ENCODE measurements around the gene DUOXA1. TPM values are rescaled to one million over a fixed set of nuclear protein-coding genes. Genes with fewer than 3 reads are reported as not detected.
"Not testable (repeated sequence)": the region's sequence is repeated elsewhere in the genome, so short reads cannot be mapped to it uniquely, and the experiment has no call there.

DUOXA1 gene
- polyA plus RNA-seq, 1 of the 3 experiments (the other 2 are of a cell fraction): 0.02 TPM

DNA sequence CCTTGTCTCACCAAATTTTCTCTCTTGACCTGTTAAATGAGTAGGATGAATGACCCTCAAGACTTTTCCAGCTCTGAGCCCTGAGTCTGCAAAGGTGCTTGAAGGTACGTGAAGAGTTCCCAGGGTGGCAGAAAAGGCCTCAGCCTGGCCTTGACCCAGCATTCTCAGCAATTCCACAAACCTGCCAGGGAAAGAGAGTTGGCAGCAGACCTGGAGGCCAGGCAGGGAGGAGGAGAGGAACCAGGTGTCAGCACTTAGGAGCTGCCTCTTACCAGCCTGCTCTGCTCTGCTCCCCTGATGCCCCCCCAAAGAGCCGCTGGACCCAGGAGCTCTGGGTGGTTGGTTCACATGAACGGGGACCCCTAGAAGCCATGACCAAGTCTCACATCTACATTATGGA is 49.1 kb downstream of the DUOXA1 start:
- not testable (repeated sequence) for H2AFZ ChIP-seq (ENCODE audit: low read depth)
- CTCF ChIA-PET: interaction anchor here (1.6 kb wide), 1 partner anchor 37 kb away, joined by 9 read pairs; no protein-coding TSS in a partner anchor
- no CpG with 5 or more reads among the region's 3 CpGs for WGBS (ENCODE audit: low lambda C conversion rate)

DNA sequence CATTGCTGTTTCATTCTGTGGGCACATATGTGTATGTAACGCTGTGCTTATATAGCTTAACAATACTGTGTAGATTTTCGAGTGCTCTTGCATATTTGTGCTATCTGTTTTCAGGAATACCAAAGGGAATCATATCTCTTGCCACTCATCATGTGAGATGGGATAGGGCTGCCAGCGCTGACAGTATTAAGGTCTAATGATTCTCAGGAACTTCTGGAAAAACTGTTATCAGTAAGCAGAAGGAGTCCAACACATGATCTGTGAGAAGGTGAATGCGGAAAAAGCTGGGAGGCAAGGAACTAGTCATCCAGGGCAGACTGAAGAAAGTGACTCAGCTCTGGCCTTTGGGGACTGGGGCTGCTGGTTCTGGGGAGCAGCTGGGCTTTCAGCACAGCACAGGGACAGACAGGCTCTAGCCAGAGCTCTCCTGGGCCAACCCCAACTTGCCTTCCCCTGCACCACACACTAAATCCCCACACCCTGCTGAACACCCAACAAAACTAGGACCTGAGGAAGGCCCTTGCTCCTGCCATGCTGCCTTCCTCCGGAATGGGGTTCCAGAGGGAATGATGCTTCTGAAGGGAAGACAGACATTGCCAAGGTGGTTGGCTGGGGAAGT is 49.9 kb downstream of the DUOXA1 start:
- H2AFZ ChIP-seq (ENCODE audit: low read depth); H3K9me2 ChIP-seq; H3K79me2 ChIP-seq (ENCODE audit: insufficient read depth); H3K9ac ChIP-seq; CTCF ChIA-PET; H3K9me3 ChIP-seq; H3K36me3 ChIP-seq (replicated peaks in 1 of 2; ENCODE audit: control insufficient read depth in 1 of 2, insufficient read depth in 2 of 2, low read length in 1 of 2); H3K27me3 ChIP-seq (ENCODE audit: insufficient read depth); H4K20me1 ChIP-seq (ENCODE audit: insufficient read depth); POLR2A ChIA-PET; H3F3A ChIP-seq (replicated peaks; ENCODE audit: insufficient read depth); H3K27ac ChIP-seq (ENCODE audit: low read depth in 2 of 2, low read length in 1 of 2); H3K4me2 ChIP-seq; H3K4me3 ChIP-seq (ENCODE audit: low read depth in 2 of 2, low read length in 1 of 2); DNase-seq: not testable (repeated sequence)
- peaks cover 0 to 15% of the 10 kb centered on the region in 2 experiments; a peak in 1 of 4 replicates for H3K4me1 ChIP-seq (ENCODE audit: control insufficient read depth in 1 of 2, insufficient read depth in 2 of 2, low read depth in 1 of 2, low read length in 1 of 2)
- WGBS (ENCODE audit: low lambda C conversion rate): 95% methylated on average over 4 of the region's 5 CpGs

More for the DNA sequence above, 49.1 kb downstream of the DUOXA1 start:
- H3K36me3 ChIP-seq (replicated peaks in 1 of 2; ENCODE audit: control insufficient read depth in 1 of 2, insufficient read depth in 2 of 2, low read length in 1 of 2); POLR2A ChIA-PET; H4K20me1 ChIP-seq (ENCODE audit: insufficient read depth); H3K9me2 ChIP-seq; H3K4me2 ChIP-seq; H3K27me3 ChIP-seq (ENCODE audit: insufficient read depth); H3F3A ChIP-seq (replicated peaks; ENCODE audit: insufficient read depth); H3K4me3 ChIP-seq (ENCODE audit: low read depth in 2 of 2, low read length in 1 of 2); H3K9ac ChIP-seq; H3K79me2 ChIP-seq (ENCODE audit: insufficient read depth); DNase-seq; H3K9me3 ChIP-seq; H3K27ac ChIP-seq (ENCODE audit: low read depth in 2 of 2, low read length in 1 of 2): not testable (repeated sequence)
- peaks cover 0 to 15% of the 10 kb centered on the region in 2 experiments; a peak in 1 of 4 replicates for H3K4me1 ChIP-seq (ENCODE audit: control insufficient read depth in 1 of 2, insufficient read depth in 2 of 2, low read depth in 1 of 2, low read length in 1 of 2)

DNA sequence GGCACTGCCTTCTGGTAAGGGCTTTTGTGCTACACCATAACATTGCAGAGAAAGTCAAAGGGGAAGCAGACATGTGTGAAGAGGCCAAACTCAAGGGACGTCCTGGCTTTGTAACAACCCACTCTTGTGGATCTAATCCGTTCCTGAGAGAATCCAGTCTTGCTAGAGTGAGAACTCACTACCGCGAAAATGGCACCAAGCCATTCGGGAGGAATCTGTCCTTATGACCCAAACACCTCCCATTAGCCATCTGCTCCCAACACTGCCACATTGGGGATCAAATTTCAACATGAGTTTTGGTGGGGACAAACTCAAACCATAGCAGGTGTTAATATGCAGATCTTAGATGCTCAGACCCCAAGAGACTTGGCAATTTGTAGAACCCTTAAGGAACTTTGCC is 50.5 kb downstream of the DUOXA1 start:
- POLR2A ChIA-PET; H2AFZ ChIP-seq (ENCODE audit: low read depth); H3K4me3 ChIP-seq (ENCODE audit: low read depth in 2 of 2, low read length in 1 of 2); H3K4me2 ChIP-seq; H3K36me3 ChIP-seq (replicated peaks in 1 of 2; ENCODE audit: control insufficient read depth in 1 of 2, insufficient read depth in 2 of 2, low read length in 1 of 2); H3K27ac ChIP-seq (ENCODE audit: low read depth in 2 of 2, low read length in 1 of 2); H3K79me2 ChIP-seq (ENCODE audit: insufficient read depth); H3K9ac ChIP-seq; CTCF ChIA-PET; H3K27me3 ChIP-seq (ENCODE audit: insufficient read depth); H4K20me1 ChIP-seq (ENCODE audit: insufficient read depth); DNase-seq; H3K9me3 ChIP-seq; H3K9me2 ChIP-seq; H3F3A ChIP-seq (replicated peaks; ENCODE audit: insufficient read depth): not testable (repeated sequence)
- WGBS (ENCODE audit: low lambda C conversion rate): 92% methylated on average over 5 of the region's 5 CpGs
- H3K4me1 ChIP-seq (ENCODE audit: control insufficient read depth in 1 of 2, insufficient read depth in 2 of 2, low read depth in 1 of 2, low read length in 1 of 2): peaks cover 0 to 15% of the 10 kb centered on the region in 2 experiments; a peak in 1 of 4 replicates

DNA sequence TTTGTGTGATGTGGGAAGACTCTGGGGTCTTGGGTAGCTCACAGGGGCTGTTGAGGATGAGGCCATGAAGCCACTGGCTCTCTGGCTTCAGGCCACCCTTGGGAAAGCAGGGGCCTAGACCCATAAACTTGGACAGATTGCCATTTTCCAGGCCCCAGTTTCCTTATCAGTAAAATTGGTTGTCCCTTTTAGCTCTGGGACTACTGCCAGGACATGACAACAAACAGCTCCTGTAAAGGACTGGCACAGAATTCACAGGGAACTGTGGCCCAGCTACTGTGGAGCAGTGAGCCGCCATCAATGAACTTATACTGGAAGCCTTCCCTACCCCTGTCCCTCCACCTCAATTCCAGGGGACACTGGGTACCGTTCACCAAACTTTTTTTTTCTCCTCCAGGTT is 52.3 kb downstream of the DUOXA1 start:
- WGBS (ENCODE audit: low lambda C conversion rate): 32% methylated on average over 2 of the region's 2 CpGs
- H3K9me3 ChIP-seq; POLR2A ChIA-PET; H4K20me1 ChIP-seq (ENCODE audit: insufficient read depth); H3K9ac ChIP-seq; H3K9me2 ChIP-seq; H3K79me2 ChIP-seq (ENCODE audit: insufficient read depth); H3F3A ChIP-seq (replicated peaks; ENCODE audit: insufficient read depth); H3K4me3 ChIP-seq (ENCODE audit: low read depth in 2 of 2, low read length in 1 of 2); H3K4me2 ChIP-seq; DNase-seq; H2AFZ ChIP-seq (ENCODE audit: low read depth); H3K36me3 ChIP-seq (replicated peaks in 1 of 2; ENCODE audit: control insufficient read depth in 1 of 2, insufficient read depth in 2 of 2, low read length in 1 of 2); H3K27me3 ChIP-seq (ENCODE audit: insufficient read depth): not testable (repeated sequence)
- CTCF ChIA-PET: interaction anchor here (1.0 to 1.1 kb wide), 2 partner anchors 41 to 85 kb away, joined by 3 read pairs; no protein-coding TSS in a partner anchor
- peak overlapping the region in 1 of 2 experiments; percentile 53; a peak in 2 of 4 replicates for H3K27ac ChIP-seq (ENCODE audit: low read depth in 2 of 2, low read length in 1 of 2)
- TF ChIP-seq EP300 (IDR thresholded peaks at IDR 0.05; ENCODE audit: borderline replicate concordance in 1 of 2, low read depth in 1 of 2, low read length in 1 of 2) (peak in 1 of 2 experiments; percentile 34; a peak in 1 of 4 replicates), FOXJ3 (CRISPR knock-in tag; IDR thresholded peaks at IDR 0.05) (peak; percentile 52; the same call in 1 of the 2 replicates), GATA2 (CRISPR knock-in tag; IDR thresholded peaks at IDR 0.05) (peak; percentile 60)
- peaks cover 0 to 15% of the 10 kb centered on the region in 2 experiments; a peak in 1 of 4 replicates for H3K4me1 ChIP-seq (ENCODE audit: control insufficient read depth in 1 of 2, insufficient read depth in 2 of 2, low read depth in 1 of 2, low read length in 1 of 2)

DNA sequence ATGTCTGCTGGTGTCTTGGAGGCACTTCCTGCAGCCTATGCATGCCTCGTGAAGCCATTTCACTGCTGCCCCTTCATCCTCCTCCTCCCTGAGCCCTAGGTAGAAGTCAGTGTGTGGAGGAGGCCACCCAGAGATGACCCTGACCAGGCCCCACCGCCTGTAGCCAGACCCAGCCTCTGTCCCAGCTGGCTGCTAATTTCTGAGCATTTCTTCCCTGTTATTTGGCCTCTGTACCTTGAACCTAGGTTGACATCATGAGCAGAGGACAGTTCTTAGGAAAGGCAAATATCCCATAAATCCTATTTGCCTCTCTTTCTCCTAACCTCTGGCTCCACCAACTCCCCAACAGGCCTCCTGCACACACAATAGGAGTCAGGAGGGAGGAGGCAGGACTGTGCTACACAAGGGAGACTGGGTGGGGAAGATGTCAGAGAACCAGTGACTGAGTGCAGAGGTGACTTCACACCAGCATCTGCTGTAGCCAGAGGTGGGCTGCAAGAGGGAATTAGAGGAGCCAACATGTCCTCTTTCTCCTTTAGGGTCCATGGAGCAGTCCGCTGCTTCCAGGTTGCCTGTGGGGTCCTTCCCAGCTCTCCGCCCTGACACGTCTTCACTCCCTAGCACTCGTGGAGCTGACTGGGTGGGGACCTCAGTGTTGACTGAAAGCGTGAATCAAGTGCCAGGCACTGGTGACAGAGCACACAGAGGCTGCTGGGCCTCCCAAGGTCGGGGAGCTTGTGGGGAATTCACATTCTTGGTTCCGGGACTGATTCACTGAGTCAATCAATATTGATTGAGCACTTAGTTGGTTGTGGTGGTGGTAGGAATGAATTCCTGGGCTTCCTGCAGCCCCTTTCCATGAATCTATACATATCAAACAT is 54.0 kb downstream of the DUOXA1 start:
- H3K9me3 ChIP-seq; H3F3A ChIP-seq (replicated peaks; ENCODE audit: insufficient read depth); H3K4me3 ChIP-seq (ENCODE audit: low read depth in 2 of 2, low read length in 1 of 2); DNase-seq; CTCF ChIA-PET; H3K9ac ChIP-seq; H3K4me1 ChIP-seq (ENCODE audit: control insufficient read depth in 1 of 2, insufficient read depth in 2 of 2, low read depth in 1 of 2, low read length in 1 of 2); H3K79me2 ChIP-seq (ENCODE audit: insufficient read depth); H3K27me3 ChIP-seq (ENCODE audit: insufficient read depth); H3K4me2 ChIP-seq; H3K27ac ChIP-seq (ENCODE audit: low read depth in 2 of 2, low read length in 1 of 2); H3K9me2 ChIP-seq; H2AFZ ChIP-seq (ENCODE audit: low read depth); POLR2A ChIA-PET; H3K36me3 ChIP-seq (replicated peaks in 1 of 2; ENCODE audit: control insufficient read depth in 1 of 2, insufficient read depth in 2 of 2, low read length in 1 of 2); H4K20me1 ChIP-seq (ENCODE audit: insufficient read depth): not testable (repeated sequence)
- 100% methylated on average over 1 of the region's 9 CpGs for WGBS (ENCODE audit: low lambda C conversion rate)

DNA sequence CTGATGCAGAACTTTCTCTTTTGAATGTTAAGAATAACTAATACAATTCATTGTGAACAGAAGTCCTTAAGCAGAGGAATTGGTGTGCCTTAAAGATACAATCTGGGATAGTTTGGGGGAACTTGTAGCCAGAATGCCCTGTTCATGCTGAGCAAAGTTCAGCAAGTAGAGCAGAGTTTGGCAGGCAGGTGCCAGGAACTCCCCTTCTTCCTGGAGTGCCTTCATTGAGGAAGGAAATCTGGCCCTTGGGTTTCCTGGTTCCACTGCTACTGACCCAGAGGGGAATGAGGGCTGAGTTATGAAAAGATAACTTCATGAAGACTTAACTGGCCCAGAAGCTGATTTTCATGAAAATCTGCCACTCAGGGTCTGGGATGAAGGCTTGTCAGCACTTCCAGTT is 56.1 kb downstream of the DUOXA1 start:
- H3K4me3 ChIP-seq (ENCODE audit: low read depth in 2 of 2, low read length in 1 of 2); H3K36me3 ChIP-seq (replicated peaks in 1 of 2; ENCODE audit: control insufficient read depth in 1 of 2, insufficient read depth in 2 of 2, low read length in 1 of 2); H3K27ac ChIP-seq (ENCODE audit: low read depth in 2 of 2, low read length in 1 of 2); H4K20me1 ChIP-seq (ENCODE audit: insufficient read depth); CTCF ChIA-PET; H3K79me2 ChIP-seq (ENCODE audit: insufficient read depth); POLR2A ChIA-PET; H2AFZ ChIP-seq (ENCODE audit: low read depth); H3K4me2 ChIP-seq; DNase-seq; H3K4me1 ChIP-seq (ENCODE audit: control insufficient read depth in 1 of 2, insufficient read depth in 2 of 2, low read depth in 1 of 2, low read length in 1 of 2); H3F3A ChIP-seq (replicated peaks; ENCODE audit: insufficient read depth); H3K9me2 ChIP-seq; H3K9me3 ChIP-seq; H3K9ac ChIP-seq; H3K27me3 ChIP-seq (ENCODE audit: insufficient read depth): not testable (repeated sequence)
